ENCODE results near the gene PPP4R3A.

Gene PPP4R3A

DNA sequence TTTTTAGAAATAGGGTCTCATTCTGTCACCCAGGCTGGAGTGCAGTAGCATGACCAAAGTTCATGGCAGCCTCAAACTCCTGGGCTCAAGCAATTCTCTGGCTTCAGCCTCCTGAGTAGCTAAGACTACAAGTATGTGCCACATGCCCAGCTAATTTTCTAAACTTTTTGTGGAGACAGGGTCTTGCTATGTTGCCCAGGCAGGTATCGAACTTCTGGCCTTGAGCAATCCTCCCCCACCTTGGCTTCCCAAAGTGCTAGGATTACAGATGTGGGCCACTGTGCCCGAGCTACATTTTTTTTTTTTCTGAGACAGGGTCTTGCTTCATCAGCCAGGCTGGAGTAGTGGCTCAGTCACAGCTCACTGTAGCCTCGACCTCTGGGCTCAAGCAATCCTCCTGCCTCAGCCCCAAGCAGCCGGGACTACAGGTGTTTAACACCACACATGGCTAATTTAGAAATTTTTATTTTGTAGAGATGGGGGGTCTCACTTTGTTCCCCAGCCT lies 7.1 kb downstream of the PPP4R3A start:
- no peak for DNase-seq (ENCODE audit: low spot score)

DNA sequence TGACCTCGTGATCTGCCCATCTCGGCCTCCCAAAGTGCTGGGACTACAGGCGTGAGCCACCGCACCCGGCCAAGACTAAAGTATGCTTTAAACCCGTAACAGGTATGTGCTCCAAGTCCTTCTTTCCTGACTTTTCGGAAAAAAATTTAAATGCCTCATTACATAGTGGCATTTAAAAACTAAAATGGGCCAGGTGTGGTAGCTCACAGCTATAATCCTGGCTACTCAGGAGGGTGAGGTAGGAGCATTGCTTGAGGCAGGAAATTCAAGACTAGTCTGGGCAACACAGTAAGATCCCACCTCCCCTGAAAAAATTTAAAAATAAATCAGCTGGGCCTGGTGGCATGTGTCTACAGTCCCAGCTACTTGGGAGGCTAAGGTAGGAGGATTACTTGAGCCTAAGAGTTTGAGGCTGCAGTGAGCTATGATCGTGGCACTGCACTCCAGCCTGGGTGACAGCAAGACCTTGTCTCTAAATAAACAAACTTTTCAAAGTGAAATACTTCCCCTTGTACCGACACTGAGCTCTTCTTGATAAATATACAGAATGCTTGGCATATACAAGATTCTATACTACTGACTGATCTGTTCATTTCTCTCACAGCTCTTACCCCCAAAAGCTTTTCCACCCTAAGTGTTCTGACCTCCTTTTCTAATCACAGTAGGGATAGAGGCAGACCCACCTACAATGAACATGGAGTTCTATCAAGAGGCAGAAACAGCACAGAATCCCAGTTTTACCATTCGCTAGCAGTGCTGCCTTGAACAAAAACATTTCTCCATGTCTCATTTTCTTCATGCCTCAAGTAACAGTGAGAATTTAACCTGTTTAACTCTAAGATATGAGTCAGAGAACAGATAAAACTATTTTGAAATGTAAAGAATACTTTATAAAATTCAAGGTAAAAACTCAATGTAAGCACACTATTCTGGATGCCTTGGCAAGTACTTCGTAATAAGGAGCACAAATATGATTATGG lies 7.9 kb downstream of the PPP4R3A start:
- no peak for DNase-seq (ENCODE audit: low spot score)

DNA sequence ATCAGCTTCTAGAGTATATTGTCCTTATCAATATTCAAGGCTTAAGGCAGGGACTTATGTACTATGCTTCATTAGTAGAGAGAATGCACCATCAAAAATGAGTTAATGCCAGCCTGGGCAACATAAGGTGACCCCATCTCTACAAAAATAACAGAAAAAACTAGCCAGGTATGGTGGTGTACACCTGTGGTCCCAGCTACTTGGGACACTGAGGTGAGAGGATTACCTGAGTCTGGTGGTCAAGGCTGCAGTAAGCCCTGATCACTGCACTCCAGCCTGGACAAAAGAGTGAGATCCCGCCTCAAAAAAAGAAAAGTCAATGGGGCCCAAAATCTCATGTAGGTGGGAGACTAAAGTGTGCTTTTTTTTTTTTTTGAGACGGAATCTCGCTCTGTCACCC lies 8.8 kb downstream of the PPP4R3A start:
- no peak for DNase-seq (ENCODE audit: low spot score)

DNA sequence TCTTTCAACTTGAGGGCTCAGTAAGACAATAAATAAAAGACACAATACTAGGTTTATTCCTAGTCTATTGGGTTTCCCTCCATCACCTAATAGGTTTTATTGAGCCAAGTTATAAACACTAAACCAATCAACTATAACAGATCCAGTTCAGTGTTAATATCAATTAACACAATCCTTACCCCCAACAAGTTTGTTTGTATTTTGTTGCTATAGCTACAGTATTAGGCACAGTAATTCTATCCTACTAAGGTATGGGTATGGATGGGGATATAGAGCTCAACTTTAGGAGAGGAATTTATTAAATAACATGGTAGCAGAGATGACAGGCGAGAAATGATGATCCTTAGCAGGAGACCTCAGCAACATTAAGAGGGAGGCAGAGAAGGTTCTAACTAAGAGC lies 13.3 kb downstream of the PPP4R3A start:
- DNase-seq (ENCODE audit: low spot score): no peak

GRCh38 chr14:91494392-91495065 lies 15.6 kb downstream of the PPP4R3A start:
- peak; percentile 50 for DNase-seq (ENCODE audit: low spot score)

- DNase-seq (ENCODE audit: low spot score): no peak
These were observed 16.9 kb downstream of the PPP4R3A start for GRCh38 chr14:91493169-91493568.

DNA sequence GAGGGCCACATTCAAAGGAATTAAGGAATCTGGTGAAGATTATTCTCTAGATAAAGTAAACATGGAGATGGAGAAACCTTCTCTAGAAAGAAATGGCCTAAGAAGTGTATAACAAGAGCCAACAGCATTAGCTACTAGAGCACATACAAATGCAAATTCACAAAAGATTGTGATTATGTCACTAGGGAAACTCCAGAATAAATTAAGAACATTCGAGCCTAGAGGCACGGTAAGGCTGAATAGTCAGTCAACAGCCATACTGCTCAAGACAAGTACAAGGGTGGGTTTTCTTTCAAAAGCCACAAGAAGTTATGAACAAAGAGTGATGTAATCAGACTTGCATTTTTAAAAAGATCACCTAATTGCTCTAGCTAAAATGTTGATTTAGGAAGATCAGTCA lies 25.4 kb downstream of the PPP4R3A start:
- DNase-seq (ENCODE audit: low spot score): peak; percentile 11

GRCh38 chr14:91484186-91484585 lies 25.9 kb downstream of the PPP4R3A start:
- peak; percentile 24 for DNase-seq (ENCODE audit: low spot score)

DNA sequence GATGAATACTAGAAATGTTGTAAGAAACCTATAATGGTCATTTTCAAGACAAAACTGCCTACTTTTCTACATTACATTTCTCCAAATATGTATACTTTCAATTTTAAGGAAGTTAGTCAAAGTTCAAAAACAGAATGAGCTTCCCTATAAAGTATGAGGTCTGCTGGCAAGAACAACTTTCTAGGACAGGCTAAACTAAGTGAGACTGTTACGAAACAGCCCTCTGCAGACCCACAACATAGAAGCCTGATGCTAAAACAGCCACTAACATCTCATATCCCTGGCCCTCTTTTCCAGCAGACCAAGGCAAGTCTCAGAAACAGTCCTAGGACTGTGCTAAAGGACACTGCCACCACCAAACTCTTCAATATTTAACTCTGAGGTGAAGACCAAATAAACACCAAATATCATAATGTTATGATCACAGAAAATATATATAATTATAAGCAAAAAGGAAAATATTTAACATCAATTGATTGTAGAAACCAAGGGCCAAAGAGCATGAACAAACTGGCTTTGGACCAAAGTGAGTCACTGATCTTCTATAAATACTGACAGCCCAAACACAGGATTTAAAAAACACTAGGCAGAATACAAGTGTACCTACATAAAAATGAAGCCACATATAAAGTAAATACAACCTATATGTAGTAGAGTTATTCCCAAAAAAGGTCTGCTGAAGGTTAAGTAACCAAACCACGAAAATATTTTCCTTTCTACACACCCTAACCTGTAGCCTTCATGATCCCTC lies 27.7 kb downstream of the PPP4R3A start:
- DNase-seq (ENCODE audit: low spot score): no peak

GRCh38 chr14:91477388-91477787 lies 32.7 kb downstream of the PPP4R3A start:
- DNase-seq (ENCODE audit: low spot score): no peak

DNA sequence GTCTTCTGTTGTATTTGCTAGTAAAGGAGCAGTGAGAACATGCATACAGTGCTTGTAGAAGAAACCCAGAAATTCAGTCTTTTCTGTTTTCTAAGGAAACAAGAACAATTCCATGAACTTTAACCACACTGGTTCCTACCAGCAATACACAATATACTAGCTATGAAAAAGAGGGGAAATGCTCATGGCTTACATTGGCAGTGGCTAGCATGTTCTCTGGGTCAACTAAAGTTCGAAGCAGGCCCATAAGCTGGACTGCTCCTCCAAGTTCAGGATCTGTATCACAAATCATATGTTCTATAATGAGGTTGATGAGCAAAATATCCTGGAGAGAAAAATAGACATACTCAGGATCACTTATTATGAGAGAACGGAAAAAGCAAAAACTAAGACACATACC lies 37.1 kb downstream of the PPP4R3A start:
- DNase-seq (ENCODE audit: low spot score): no peak

GRCh38 chr14:91470216-91470615 lies 39.9 kb downstream of the PPP4R3A start:
- DNase-seq (ENCODE audit: low spot score): no peak

GRCh38 chr14:91466192-91466591 lies 43.9 kb downstream of the PPP4R3A start:
- DNase-seq (ENCODE audit: low spot score): no peak

GRCh38 chr14:91464615-91465205 lies 45.4 kb downstream of the PPP4R3A start:
- DNase-seq (ENCODE audit: low spot score): no peak

- no peak for DNase-seq (ENCODE audit: low spot score)
These were observed 51.5 kb downstream of the PPP4R3A start for GRCh38 chr14:91458612-91459011.

DNA sequence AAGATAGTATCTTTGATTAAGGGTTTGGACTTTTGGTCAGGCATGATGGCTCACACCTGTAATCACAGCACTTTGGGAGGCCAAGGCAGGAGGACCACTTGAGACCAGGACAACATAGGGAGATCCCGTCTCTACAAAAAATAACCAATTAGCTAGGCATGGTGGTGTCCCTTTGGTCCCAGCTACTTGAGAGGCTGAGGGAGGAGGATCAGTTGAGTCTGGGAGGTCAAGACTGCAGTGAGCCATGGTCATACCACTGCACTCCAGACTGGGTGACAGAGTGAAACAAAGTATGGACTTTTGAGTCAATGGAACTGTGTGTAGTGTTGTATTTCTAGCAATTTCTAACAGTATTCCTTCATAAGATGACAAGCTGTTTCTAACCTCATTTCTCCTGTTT lies 53.8 kb downstream of the PPP4R3A start:
- DNase-seq (ENCODE audit: low spot score): no peak

DNA sequence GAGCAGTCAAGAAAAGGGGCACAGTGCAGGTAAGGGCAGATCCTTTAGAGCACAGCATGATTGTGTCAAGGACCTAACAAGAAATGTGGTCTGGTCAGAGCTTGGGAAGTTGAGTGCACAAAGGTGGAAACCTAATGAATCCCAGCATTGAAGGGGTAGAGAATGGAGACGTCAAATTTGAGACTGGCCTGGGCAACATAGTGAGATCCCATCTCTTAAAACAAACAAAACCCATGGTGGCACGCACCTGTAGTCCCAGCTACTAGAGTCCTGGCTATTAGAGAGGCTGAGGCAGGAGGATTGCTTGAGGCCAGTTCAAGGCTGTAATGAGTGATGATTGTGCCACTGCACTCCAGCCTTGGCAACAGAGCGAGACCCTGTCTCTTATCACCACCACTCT lies 55.5 kb downstream of the PPP4R3A start:
- no peak for DNase-seq (ENCODE audit: low spot score)

GRCh38 chr14:91454155-91454554 lies 56.0 kb downstream of the PPP4R3A start:
- DNase-seq (ENCODE audit: low spot score): no peak

DNA sequence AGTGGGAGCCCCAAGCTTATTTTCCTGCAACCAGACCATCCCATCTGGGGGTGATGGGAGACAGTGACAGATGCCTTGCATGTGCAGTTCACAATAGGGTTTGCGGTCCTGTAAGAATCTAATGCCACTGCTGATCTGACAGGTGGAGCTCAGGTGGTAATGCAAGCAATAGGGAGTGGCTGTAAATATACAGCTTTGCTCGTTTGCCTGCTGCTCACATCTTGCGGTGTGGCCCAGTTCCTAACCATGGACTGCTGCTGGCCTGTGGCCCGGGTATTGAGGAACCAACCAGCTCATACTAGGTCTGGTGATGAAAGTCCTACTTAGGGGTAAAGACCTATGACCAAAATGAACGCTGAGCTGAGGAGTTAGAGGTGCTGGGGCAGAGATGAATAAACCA lies 56.4 kb downstream of the PPP4R3A start:
- DNase-seq (ENCODE audit: low spot score): no peak

GRCh38 chr14:91444335-91445020 lies 65.6 kb downstream of the PPP4R3A start:
- no peak for DNase-seq (ENCODE audit: low spot score)

- DNase-seq (ENCODE audit: low spot score): no peak
These were observed 70.8 kb downstream of the PPP4R3A start for GRCh38 chr14:91439345-91439744.

All from CD4-positive, alpha-beta T cell treated with Interleukin-2 at 100 ng/mL for 4 hours (primary cell).